ENCODE measurements around the gene ARVCF.

DNA sequence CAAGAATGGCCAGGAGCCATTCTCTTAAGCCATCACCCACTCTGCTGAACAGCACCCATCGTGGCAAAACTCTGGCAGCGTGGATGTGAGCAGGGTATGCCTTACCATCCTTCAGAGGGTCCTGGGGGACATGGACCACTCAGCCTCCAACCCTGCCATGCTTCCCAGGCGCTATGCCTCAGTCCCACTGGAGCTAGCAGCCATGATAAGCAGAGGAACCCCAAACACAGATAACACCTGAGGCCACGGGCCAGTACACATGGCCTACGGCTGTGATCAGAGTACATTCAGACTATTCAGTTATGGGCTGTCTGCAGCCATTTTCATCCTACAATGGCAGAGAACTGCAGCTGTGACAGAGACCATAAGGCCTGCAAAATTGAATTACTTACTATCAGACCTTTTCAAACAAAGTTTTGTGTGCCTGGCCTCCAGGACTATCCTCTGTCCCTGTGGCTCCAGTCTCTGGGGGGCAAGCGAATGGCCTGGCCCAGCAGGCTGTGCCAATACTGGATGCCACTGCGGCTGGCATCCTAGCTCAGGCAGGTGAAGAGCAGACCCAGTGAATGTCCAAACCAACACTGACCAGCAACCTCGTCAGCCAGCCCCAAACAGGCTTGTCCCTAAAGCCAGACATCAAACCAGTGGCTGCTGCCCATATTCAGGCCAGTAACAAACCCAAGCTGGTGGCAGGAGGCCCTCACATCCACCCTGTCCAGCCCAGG, 6.9 kb downstream of the ARVCF start:
- TF ChIP-seq, protein P1, sequence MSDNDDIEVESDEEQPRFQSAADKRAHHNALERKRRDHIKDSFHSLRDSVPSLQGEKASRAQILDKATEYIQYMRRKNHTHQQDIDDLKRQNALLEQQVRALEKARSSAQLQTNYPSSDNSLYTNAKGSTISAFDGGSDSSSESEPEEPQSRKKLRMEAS (IDR thresholded peaks at IDR 0.05) = no peak
- TF ChIP-seq HDAC6 (IDR thresholded peaks at IDR 0.05; ENCODE audit: low read depth, low read length) = no peak
- no peak for TF ChIP-seq SP2 (IDR thresholded peaks at IDR 0.05; ENCODE audit: low read length)
- no peak for TF ChIP-seq RFX5 (IDR thresholded peaks at IDR 0.05; ENCODE audit: borderline replicate concordance, low read depth, low read length)
- TF ChIP-seq PHF8 (conservative IDR thresholded peaks at IDR 0.05; ENCODE audit: low read depth, low read length) = no peak
- TF ChIP-seq CEBPB (IDR thresholded peaks at IDR 0.05; ENCODE audit: low read depth, low read length) = no peak
- TF ChIP-seq, protein P2, sequence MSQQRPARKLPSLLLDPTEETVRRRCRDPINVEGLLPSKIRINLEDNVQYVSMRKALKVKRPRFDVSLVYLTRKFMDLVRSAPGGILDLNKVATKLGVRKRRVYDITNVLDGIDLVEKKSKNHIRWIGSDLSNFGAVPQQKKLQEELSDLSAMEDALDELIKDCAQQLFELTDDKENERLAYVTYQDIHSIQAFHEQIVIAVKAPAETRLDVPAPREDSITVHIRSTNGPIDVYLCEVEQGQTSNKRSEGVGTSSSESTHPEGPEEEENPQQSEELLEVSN (IDR thresholded peaks at IDR 0.05) = no peak
- TF ChIP-seq TCF12 (IDR thresholded peaks at IDR 0.05; ENCODE audit: low read depth, low read length) = no peak
- TF ChIP-seq HDAC2 (IDR thresholded peaks at IDR 0.05; ENCODE audit: borderline replicate concordance in 1 of 2, low read depth in 2 of 2, low read length in 2 of 2) = no peak
- TF ChIP-seq, protein P3, sequence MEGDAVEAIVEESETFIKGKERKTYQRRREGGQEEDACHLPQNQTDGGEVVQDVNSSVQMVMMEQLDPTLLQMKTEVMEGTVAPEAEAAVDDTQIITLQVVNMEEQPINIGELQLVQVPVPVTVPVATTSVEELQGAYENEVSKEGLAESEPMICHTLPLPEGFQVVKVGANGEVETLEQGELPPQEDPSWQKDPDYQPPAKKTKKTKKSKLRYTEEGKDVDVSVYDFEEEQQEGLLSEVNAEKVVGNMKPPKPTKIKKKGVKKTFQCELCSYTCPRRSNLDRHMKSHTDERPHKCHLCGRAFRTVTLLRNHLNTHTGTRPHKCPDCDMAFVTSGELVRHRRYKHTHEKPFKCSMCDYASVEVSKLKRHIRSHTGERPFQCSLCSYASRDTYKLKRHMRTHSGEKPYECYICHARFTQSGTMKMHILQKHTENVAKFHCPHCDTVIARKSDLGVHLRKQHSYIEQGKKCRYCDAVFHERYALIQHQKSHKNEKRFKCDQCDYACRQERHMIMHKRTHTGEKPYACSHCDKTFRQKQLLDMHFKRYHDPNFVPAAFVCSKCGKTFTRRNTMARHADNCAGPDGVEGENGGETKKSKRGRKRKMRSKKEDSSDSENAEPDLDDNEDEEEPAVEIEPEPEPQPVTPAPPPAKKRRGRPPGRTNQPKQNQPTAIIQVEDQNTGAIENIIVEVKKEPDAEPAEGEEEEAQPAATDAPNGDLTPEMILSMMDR (IDR thresholded peaks at IDR 0.05; ENCODE audit: control extremely low read depth in 1 of 3, insufficient read depth in 1 of 3, low read depth in 1 of 3, low read length in 3 of 3) = no peak
- TF ChIP-seq SIRT6 (IDR thresholded peaks at IDR 0.05; ENCODE audit: low read length) = no peak
